ENCODE results near the gene SYNE1.

DNA sequence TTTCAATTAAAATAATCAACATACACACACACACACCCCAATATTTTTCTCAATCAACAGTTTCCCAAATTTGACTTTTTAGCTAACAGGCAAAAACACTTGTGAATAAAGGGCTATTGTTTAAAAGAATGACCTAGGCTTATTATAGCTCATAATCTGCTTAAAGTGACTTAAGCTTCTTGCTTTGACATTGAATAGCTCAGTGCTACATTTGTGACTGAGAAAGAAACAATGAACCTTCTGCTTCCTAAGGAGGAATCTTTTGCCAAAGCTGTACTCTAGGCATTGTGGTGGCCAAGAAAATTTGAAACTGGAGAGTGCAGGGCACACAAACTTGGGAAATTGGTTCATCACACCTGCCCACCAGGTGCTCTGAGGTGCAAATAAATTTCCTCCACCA, 282.0 kb downstream of the SYNE1 start:
- TF ChIP-seq, protein P1, sequence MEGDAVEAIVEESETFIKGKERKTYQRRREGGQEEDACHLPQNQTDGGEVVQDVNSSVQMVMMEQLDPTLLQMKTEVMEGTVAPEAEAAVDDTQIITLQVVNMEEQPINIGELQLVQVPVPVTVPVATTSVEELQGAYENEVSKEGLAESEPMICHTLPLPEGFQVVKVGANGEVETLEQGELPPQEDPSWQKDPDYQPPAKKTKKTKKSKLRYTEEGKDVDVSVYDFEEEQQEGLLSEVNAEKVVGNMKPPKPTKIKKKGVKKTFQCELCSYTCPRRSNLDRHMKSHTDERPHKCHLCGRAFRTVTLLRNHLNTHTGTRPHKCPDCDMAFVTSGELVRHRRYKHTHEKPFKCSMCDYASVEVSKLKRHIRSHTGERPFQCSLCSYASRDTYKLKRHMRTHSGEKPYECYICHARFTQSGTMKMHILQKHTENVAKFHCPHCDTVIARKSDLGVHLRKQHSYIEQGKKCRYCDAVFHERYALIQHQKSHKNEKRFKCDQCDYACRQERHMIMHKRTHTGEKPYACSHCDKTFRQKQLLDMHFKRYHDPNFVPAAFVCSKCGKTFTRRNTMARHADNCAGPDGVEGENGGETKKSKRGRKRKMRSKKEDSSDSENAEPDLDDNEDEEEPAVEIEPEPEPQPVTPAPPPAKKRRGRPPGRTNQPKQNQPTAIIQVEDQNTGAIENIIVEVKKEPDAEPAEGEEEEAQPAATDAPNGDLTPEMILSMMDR (IDR thresholded peaks at IDR 0.05) = no peak
- TF ChIP-seq POLR2A (IDR thresholded peaks at IDR 0.05) = no peak
- no peak for TF ChIP-seq EP300 (IDR thresholded peaks at IDR 0.05)
- no peak for TF ChIP-seq POLR2AphosphoS5 (IDR thresholded peaks at IDR 0.05)

Measured in sigmoid colon (tissue), 4 donors.